Liver (tissue), 9 donors: ENCODE measurements around the gene SYNPO2. TPM values are rescaled to one million over a fixed set of nuclear protein-coding genes. Genes with fewer than 3 reads are reported as not detected.
A peak's percentile ranks its signal among the peaks of the same experiment; 100 is the strongest.

ENCODE experiments used
- DNase-seq: peaks from one replicate; pipeline ENCODE4 v3.0.0-alpha.2; 2017; ENCODE audit warnings: low spot score
- H3K27ac ChIP-seq, 2 donors: one replicate each; pipeline ENCODE4 v1.7.0; 2013; ENCODE audit warnings: inconsistent platforms in 2 of 2, low read length in 2 of 2, control low read depth in 1 of 2, low read depth in 1 of 2, mild to moderate bottlenecking in 1 of 2
- H3K27me3 ChIP-seq, 4 donors: one replicate each; pipeline versions ENCODE4 v1.6.1 to v1.7.0; 2013; ENCODE audit warnings: low read length in 3 of 4, inconsistent platforms in 1 of 4, mild to moderate bottlenecking in 1 of 4, moderate library complexity in 1 of 4; ENCODE audit not compliant: control insufficient read depth in 4 of 4, insufficient read depth in 4 of 4
- H3K36me3 ChIP-seq, 4 donors: one replicate each; pipeline versions ENCODE4 v1.6.1 to v1.7.0; 2013; ENCODE audit warnings: low read length in 3 of 4, mild to moderate bottlenecking in 3 of 4, low read depth in 1 of 4, moderate library complexity in 1 of 4; ENCODE audit not compliant: control insufficient read depth in 4 of 4, insufficient read depth in 3 of 4
- H3K4me1 ChIP-seq, 4 donors: one replicate each; pipeline versions ENCODE4 v1.6.1 to v1.7.0; 2013; ENCODE audit warnings: low read length in 3 of 4, mild to moderate bottlenecking in 3 of 4, moderate library complexity in 1 of 4; ENCODE audit not compliant: control insufficient read depth in 4 of 4, insufficient read depth in 4 of 4
- H3K4me3 ChIP-seq, 3 donors: one replicate each; pipeline versions ENCODE4 v1.6.1 to v1.7.0; 2013; ENCODE audit warnings: low read length in 3 of 3, control low read depth in 1 of 3, low read depth in 1 of 3, mild to moderate bottlenecking in 1 of 3
- H3K9ac ChIP-seq, 2 donors: one replicate each; pipeline ENCODE4 v1.7.0; 2013; ENCODE audit warnings: low read length in 2 of 2, mild to moderate bottlenecking in 2 of 2, moderate library complexity in 2 of 2, control low read depth in 1 of 2, low read depth in 1 of 2
- H3K9me3 ChIP-seq, 4 donors: one replicate each; pipeline versions ENCODE4 v1.6.1 to v1.7.0; 2013; ENCODE audit warnings: low read length in 3 of 4; ENCODE audit not compliant: control insufficient read depth in 4 of 4
- EGR1 ChIP-seq, 2 donors: IDR thresholded peaks; 2 replicates each; pipeline ENCODE4 v1.6.1; 2016 to 2018; ENCODE audit warnings: antibody characterized with exemption in 2 of 2, low read depth in 2 of 2
- FOXA1 ChIP-seq: IDR thresholded peaks from 2 replicates; pipeline ENCODE4 v1.6.1; 2016; ENCODE audit warnings: antibody characterized with exemption
- FOXA2 ChIP-seq: IDR thresholded peaks from 2 replicates; pipeline ENCODE4 v1.6.1; 2016; ENCODE audit warnings: antibody characterized with exemption
- GABPA ChIP-seq, 2 donors: IDR thresholded peaks in 1 of 2; conservative IDR thresholded peaks in 1 of 2; 2 replicates each; pipeline ENCODE4 v1.6.1; 2016; ENCODE audit warnings: antibody characterized with exemption in 2 of 2, mild to moderate bottlenecking in 1 of 2, moderate library complexity in 1 of 2
- HNF4A ChIP-seq, 2 donors: conservative IDR thresholded peaks; 2 replicates each; pipeline ENCODE4 v1.6.1; 2016; ENCODE audit warnings: antibody characterized with exemption in 2 of 2, mild to moderate bottlenecking in 2 of 2
- NR2F2 ChIP-seq: IDR thresholded peaks from 2 replicates; pipeline ENCODE4 v1.6.1; 2016; ENCODE audit warnings: antibody characterized with exemption
- YY1 ChIP-seq: IDR thresholded peaks from 2 replicates; pipeline ENCODE4 v1.6.1; 2016; ENCODE audit warnings: antibody characterized with exemption, mild to moderate bottlenecking
- WGBS: extraction: QIAGEN DNeasy Blood & Tissue Kit; methylation state at CpG from one replicate; pipeline ENCODE4 v1.1.7; 2013; 5-methylcytosine and 5-hydroxymethylcytosine counted together
- polyA plus RNA-seq, 2 donors: library from polyadenylated mRNA; stranded (reverse) in 1 of 2; unstranded in 1 of 2; fragments of 200-250 nt in 1 of 2; fragments of >200 nt in 1 of 2; fragmentation: Nextera tagmentation in 1 of 2; extraction: Ambion mirVana in 1 of 2; gene quantifications; one replicate each; pipeline versions ENCODE4 v1.2.1 to v1.2.3, GENCODE V29; 2013 to 2015
- total RNA-seq, 2 donors: library from RNA; depleted of rRNA; stranded (reverse); fragments of >200 nt; gene quantifications; one replicate each; pipeline ENCODE4 v1.2.3, GENCODE V29; 2014
- TF ChIP-seq, protein P1 (sequence below): IDR thresholded peaks from 2 replicates; pipeline ENCODE4 v1.6.1; 2016; ENCODE audit warnings: antibody characterized with exemption
- TF ChIP-seq, protein P2 (sequence below): fragments of 150-350 bp; IDR thresholded peaks from 2 replicates; pipeline ENCODE4 v1.5.1; 2017; ENCODE audit warnings: improper control_type of control experiment, low read depth, low read length; ENCODE audit not compliant: missing input control
- TF ChIP-seq, protein P3 (sequence below): IDR thresholded peaks from 2 replicates; pipeline ENCODE4 v1.6.1; 2016; ENCODE audit warnings: antibody characterized with exemption
- TF ChIP-seq, protein P4 (sequence below): IDR thresholded peaks from 2 replicates; pipeline ENCODE4 v1.6.1; 2016; ENCODE audit warnings: antibody characterized with exemption
- donor health status: healthy.
- donor health status: healthy.
- donor health status: healthy.
- donor health status: healthy.
- donor health status: healthy.

Gene SYNPO2
- total and polyA plus RNA-seq, 4 donors, result 2.4 to 10.9 (median 3.4) TPM

DNA sequence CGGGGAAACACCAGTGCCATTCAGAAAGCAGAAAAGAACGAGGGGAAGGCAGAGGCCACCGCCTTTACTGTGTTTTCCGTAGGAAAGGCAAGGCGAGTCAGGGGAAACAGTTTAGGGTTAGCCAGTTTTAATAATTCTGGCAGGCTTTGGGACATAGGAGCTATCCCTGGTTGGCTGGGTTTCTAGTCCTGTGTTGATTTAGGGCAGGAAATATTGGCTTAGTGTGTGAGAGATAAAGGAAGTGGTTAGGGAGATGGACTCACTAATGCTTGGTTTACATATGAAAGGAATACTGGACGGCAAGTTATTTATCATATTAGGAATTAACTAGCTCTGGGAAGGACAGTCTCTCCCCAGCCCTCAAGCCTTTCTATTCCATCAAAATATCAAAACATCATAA lies 53.1 kb downstream of the SYNPO2 start:
- peak overlapping the region in 1 of 2 donors; percentile 46 for H3K27ac ChIP-seq
- DNase-seq, result no peak
- WGBS, result 50% methylated on average over 6 of the region's 6 CpGs

DNA sequence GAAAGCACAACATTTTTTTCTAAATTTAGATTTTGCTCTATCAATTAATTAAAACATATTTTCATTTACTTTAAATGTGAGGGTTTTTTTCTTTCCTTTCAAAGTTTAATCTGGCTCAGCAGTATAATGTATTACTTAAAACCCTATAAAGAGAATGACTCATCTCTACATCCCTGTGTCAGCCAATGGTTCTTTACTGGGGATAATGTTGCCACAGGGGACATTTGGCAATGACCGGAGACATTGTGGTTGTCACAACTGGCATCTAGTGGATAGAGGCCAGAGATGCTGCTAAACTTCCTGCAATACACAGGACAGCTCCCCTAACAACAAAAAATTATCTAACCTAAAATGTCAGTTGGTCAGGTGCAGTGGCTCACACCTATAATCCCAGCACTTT lies 53.8 kb downstream of the SYNPO2 start:
- H3K27me3 ChIP-seq, result no peaks in the 10 kb centered on the region
- DNase-seq, result no peak
- H3K27ac ChIP-seq, result no peak overlapping the region
- no peaks in the 10 kb centered on the region for H3K36me3 ChIP-seq
- H3K4me1 ChIP-seq, result peaks cover 2 to 10% (median 6%) of the 10 kb centered on the region in 4 donors
- no peak overlapping the region for H3K4me3 ChIP-seq
- WGBS, result 83% methylated on average over 1 of the region's 1 CpG
- no peaks in the 10 kb centered on the region for H3K9me3 ChIP-seq
- TF ChIP-seq, protein P1, sequence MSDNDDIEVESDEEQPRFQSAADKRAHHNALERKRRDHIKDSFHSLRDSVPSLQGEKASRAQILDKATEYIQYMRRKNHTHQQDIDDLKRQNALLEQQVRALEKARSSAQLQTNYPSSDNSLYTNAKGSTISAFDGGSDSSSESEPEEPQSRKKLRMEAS, result no peak
- TF ChIP-seq, protein P2, sequence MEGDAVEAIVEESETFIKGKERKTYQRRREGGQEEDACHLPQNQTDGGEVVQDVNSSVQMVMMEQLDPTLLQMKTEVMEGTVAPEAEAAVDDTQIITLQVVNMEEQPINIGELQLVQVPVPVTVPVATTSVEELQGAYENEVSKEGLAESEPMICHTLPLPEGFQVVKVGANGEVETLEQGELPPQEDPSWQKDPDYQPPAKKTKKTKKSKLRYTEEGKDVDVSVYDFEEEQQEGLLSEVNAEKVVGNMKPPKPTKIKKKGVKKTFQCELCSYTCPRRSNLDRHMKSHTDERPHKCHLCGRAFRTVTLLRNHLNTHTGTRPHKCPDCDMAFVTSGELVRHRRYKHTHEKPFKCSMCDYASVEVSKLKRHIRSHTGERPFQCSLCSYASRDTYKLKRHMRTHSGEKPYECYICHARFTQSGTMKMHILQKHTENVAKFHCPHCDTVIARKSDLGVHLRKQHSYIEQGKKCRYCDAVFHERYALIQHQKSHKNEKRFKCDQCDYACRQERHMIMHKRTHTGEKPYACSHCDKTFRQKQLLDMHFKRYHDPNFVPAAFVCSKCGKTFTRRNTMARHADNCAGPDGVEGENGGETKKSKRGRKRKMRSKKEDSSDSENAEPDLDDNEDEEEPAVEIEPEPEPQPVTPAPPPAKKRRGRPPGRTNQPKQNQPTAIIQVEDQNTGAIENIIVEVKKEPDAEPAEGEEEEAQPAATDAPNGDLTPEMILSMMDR, result no peak
- TF ChIP-seq, protein P3, sequence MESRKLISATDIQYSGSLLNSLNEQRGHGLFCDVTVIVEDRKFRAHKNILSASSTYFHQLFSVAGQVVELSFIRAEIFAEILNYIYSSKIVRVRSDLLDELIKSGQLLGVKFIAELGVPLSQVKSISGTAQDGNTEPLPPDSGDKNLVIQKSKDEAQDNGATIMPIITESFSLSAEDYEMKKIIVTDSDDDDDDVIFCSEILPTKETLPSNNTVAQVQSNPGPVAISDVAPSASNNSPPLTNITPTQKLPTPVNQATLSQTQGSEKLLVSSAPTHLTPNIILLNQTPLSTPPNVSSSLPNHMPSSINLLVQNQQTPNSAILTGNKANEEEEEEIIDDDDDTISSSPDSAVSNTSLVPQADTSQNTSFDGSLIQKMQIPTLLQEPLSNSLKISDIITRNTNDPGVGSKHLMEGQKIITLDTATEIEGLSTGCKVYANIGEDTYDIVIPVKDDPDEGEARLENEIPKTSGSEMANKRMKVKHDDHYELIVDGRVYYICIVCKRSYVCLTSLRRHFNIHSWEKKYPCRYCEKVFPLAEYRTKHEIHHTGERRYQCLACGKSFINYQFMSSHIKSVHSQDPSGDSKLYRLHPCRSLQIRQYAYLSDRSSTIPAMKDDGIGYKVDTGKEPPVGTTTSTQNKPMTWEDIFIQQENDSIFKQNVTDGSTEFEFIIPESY, result no peak
- no peak for TF ChIP-seq EGR1 (IDR thresholded peaks at IDR 0.05; ENCODE audit: low read depth in 2 of 2)
- TF ChIP-seq HNF4A (conservative IDR thresholded peaks at IDR 0.05), result no peak
- TF ChIP-seq GABPA (IDR thresholded peaks at IDR 0.05 in 1 of 2, conservative IDR thresholded peaks at IDR 0.05 in 1 of 2), result no peak
- TF ChIP-seq, protein P4, sequence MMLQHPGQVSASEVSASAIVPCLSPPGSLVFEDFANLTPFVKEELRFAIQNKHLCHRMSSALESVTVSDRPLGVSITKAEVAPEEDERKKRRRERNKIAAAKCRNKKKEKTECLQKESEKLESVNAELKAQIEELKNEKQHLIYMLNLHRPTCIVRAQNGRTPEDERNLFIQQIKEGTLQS, result no peak
- no peak overlapping the region for H3K9ac ChIP-seq

More for the DNA sequence above, 53.1 kb downstream of the SYNPO2 start:
- no peaks in the 10 kb centered on the region for H3K36me3 ChIP-seq
- no peaks in the 10 kb centered on the region for H3K27me3 ChIP-seq
- peaks cover 2 to 10% (median 6%) of the 10 kb centered on the region in 4 donors for H3K4me1 ChIP-seq
- TF ChIP-seq FOXA2 (peak; percentile 74), YY1 (no peak), FOXA1 (peak; percentile 65)
- no peak overlapping the region for H3K4me3 ChIP-seq
- H3K9ac ChIP-seq, result no peak overlapping the region
- H3K9me3 ChIP-seq, result no peaks in the 10 kb centered on the region

DNA sequence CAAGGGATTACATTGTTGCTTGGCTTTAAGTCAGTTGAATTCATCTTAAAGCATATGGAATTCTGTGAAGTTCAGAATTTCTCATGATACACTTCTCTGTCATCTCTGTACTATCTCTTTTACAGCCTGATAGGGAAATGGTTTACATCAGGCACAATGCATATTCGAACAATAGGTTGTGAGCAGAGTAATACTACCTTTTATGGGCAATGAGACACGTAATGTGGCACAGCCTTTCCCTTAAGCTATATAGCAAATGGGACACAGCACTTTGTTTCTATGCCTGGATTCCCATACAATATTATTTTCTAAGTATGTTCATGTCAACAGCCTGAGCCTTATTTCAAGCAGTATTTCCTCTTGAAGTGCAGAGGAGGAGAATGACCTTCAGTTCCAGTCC lies 58.4 kb downstream of the SYNPO2 start:
- Histone ChIP-seq H3K27ac (no peak overlapping the region), H3K36me3 (no peaks in the 10 kb centered on the region), H3K9ac (no peak overlapping the region), H3K27me3 (no peaks in the 10 kb centered on the region), H3K9me3 (no peaks in the 10 kb centered on the region), H3K4me3 (no peak overlapping the region), H3K4me1 (peaks cover 0 to 1% (median 0%) of the 10 kb centered on the region in 4 donors)
- TF ChIP-seq, protein P4, result no peak
- no peak for TF ChIP-seq NR2F2
- no peak for TF ChIP-seq YY1
- DNase-seq, result no peak
- 70% methylated on average over 2 of the region's 2 CpGs for WGBS
